ENCODE measurements around the gene ADGRG4. TPM values are rescaled to one million over a fixed set of nuclear protein-coding genes. Genes with fewer than 3 reads are reported as not detected.

The ADGRG4 gene
- total RNA-seq, 5 donors from 2014 or later (not counting 1 experiment from before 2014, with no cell fraction given), result not detected

GRCh38 chrX:136307471-136307870, 6.7 kb downstream of the ADGRG4 start:
- Histone ChIP-seq H3K4me3 (ENCODE audit: control insufficient read depth in 1 of 2, extremely low read depth in 1 of 2, low read length in 1 of 2) (no peak overlapping the region), H3K27ac (ENCODE audit: low read length) (no peak overlapping the region), H3K4me1 (ENCODE audit: control insufficient read depth in 1 of 2, extremely low read depth in 1 of 2, insufficient read depth in 2 of 2, low read length in 2 of 2) (no peaks in the 10 kb centered on the region), H3K27me3 (replicated peaks in 1 of 2; ENCODE audit: control insufficient read depth in 2 of 2, extremely low read depth in 1 of 2, insufficient read depth in 2 of 2, low read length in 1 of 2) (no peaks in the 10 kb centered on the region), H3K9me3 (no peaks in the 10 kb centered on the region), H3K36me3 (ENCODE audit: control insufficient read depth in 2 of 2, extremely low read depth in 1 of 2, insufficient read depth in 1 of 2, low read length in 1 of 2) (no peaks in the 10 kb centered on the region)
- no CpG with 5 or more reads among the region's 1 CpG for WGBS (ENCODE audit: insufficient coverage)
- no peak overlapping the region for H3K27ac Mint-ChIP-seq
- H3K4me1 Mint-ChIP-seq, result no peaks in the 10 kb centered on the region
- no peaks in the 10 kb centered on the region for H3K9me3 Mint-ChIP-seq
- no peaks in the 10 kb centered on the region for H3K36me3 Mint-ChIP-seq
- POLR2A ChIA-PET, result no interaction called here
- CTCF ChIA-PET, result no interaction called here
- no peak for DNase-seq
- H3K27me3 Mint-ChIP-seq, result peaks cover 0 to 43% of the 10 kb centered on the region in 2 donors
- ATAC-seq (replicated peaks in 1 of 4), result no peak
- H3K4me3 Mint-ChIP-seq, result no peak overlapping the region

GRCh38 chrX:136310411-136310810, 9.6 kb downstream of the ADGRG4 start:
- WGBS (ENCODE audit: insufficient coverage), result no CpG with 5 or more reads among the region's 2 CpGs
- ATAC-seq (replicated peaks in 1 of 4) (no peak), DNase-seq (no peak)
- H3K36me3 Mint-ChIP-seq, result no peaks in the 10 kb centered on the region
- no peaks in the 10 kb centered on the region for H3K9me3 Mint-ChIP-seq
- ChIA-PET CTCF (no interaction called here), POLR2A (no interaction called here)
- Histone ChIP-seq H3K27me3 (replicated peaks in 1 of 2; ENCODE audit: control insufficient read depth in 2 of 2, extremely low read depth in 1 of 2, insufficient read depth in 2 of 2, low read length in 1 of 2) (no peaks in the 10 kb centered on the region), H3K4me3 (ENCODE audit: control insufficient read depth in 1 of 2, extremely low read depth in 1 of 2, low read length in 1 of 2) (no peak overlapping the region), H3K9me3 (no peaks in the 10 kb centered on the region), H3K27ac (ENCODE audit: low read length) (no peak overlapping the region), H3K36me3 (ENCODE audit: control insufficient read depth in 2 of 2, extremely low read depth in 1 of 2, insufficient read depth in 1 of 2, low read length in 1 of 2) (no peaks in the 10 kb centered on the region), H3K4me1 (ENCODE audit: control insufficient read depth in 1 of 2, extremely low read depth in 1 of 2, insufficient read depth in 2 of 2, low read length in 2 of 2) (no peaks in the 10 kb centered on the region)
- no peak overlapping the region for H3K4me3 Mint-ChIP-seq
- H3K27me3 Mint-ChIP-seq, result peaks cover 0 to 36% of the 10 kb centered on the region in 2 donors
- no peaks in the 10 kb centered on the region for H3K4me1 Mint-ChIP-seq
- H3K27ac Mint-ChIP-seq, result no peak overlapping the region

- H3K4me1 ChIP-seq (ENCODE audit: control insufficient read depth in 1 of 2, extremely low read depth in 1 of 2, insufficient read depth in 2 of 2, low read length in 2 of 2), result no peaks in the 10 kb centered on the region
- Mint-ChIP-seq H3K27me3 (peaks cover 3 to 10% of the 10 kb centered on the region in 2 donors), H3K27ac (no peak overlapping the region), H3K9me3 (no peaks in the 10 kb centered on the region), H3K4me1 (no peaks in the 10 kb centered on the region), H3K4me3 (no peak overlapping the region), H3K36me3 (no peaks in the 10 kb centered on the region)
- WGBS (ENCODE audit: insufficient coverage), result no CpG with 5 or more reads among the region's 2 CpGs
- no peaks in the 10 kb centered on the region for H3K9me3 ChIP-seq
- ChIA-PET POLR2A (no interaction called here), CTCF (no interaction called here)
- no peak for DNase-seq
- H3K27ac ChIP-seq (ENCODE audit: low read length), result no peak overlapping the region
- no peak for ATAC-seq (replicated peaks in 1 of 4)
- H3K27me3 ChIP-seq (replicated peaks in 1 of 2; ENCODE audit: control insufficient read depth in 2 of 2, extremely low read depth in 1 of 2, insufficient read depth in 2 of 2, low read length in 1 of 2), result no peaks in the 10 kb centered on the region
- H3K36me3 ChIP-seq (ENCODE audit: control insufficient read depth in 2 of 2, extremely low read depth in 1 of 2, insufficient read depth in 1 of 2, low read length in 1 of 2), result no peaks in the 10 kb centered on the region
- H3K4me3 ChIP-seq (ENCODE audit: control insufficient read depth in 1 of 2, extremely low read depth in 1 of 2, low read length in 1 of 2), result no peak overlapping the region
Measured at GRCh38 chrX:136318156-136318555, 17.4 kb downstream of the ADGRG4 start.

GRCh38 chrX:136318895-136319597, 18.3 kb downstream of the ADGRG4 start:
- Mint-ChIP-seq H3K27me3 (peaks cover 3 to 11% of the 10 kb centered on the region in 2 donors), H3K4me1 (no peaks in the 10 kb centered on the region), H3K36me3 (no peaks in the 10 kb centered on the region), H3K4me3 (no peak overlapping the region), H3K9me3 (no peaks in the 10 kb centered on the region), H3K27ac (no peak overlapping the region)
- Histone ChIP-seq H3K4me3 (ENCODE audit: control insufficient read depth in 1 of 2, extremely low read depth in 1 of 2, low read length in 1 of 2) (no peak overlapping the region), H3K36me3 (ENCODE audit: control insufficient read depth in 2 of 2, extremely low read depth in 1 of 2, insufficient read depth in 1 of 2, low read length in 1 of 2) (no peaks in the 10 kb centered on the region), H3K4me1 (ENCODE audit: control insufficient read depth in 1 of 2, extremely low read depth in 1 of 2, insufficient read depth in 2 of 2, low read length in 2 of 2) (no peaks in the 10 kb centered on the region), H3K9me3 (no peaks in the 10 kb centered on the region), H3K27me3 (replicated peaks in 1 of 2; ENCODE audit: control insufficient read depth in 2 of 2, extremely low read depth in 1 of 2, insufficient read depth in 2 of 2, low read length in 1 of 2) (no peaks in the 10 kb centered on the region), H3K27ac (ENCODE audit: low read length) (no peak overlapping the region)
- ChIA-PET POLR2A (no interaction called here), CTCF (no interaction called here)
- ATAC-seq (replicated peaks in 1 of 4) (no peak), DNase-seq (no peak)
- WGBS (ENCODE audit: insufficient coverage), result 95% methylated on average over 2 of the region's 8 CpGs

GRCh38 chrX:136319600-136319999, 18.8 kb downstream of the ADGRG4 start:
- Mint-ChIP-seq H3K4me3 (no peak overlapping the region), H3K27ac (no peak overlapping the region), H3K9me3 (no peaks in the 10 kb centered on the region), H3K36me3 (no peaks in the 10 kb centered on the region), H3K27me3 (peaks cover 3 to 11% of the 10 kb centered on the region in 2 donors), H3K4me1 (no peaks in the 10 kb centered on the region)
- Histone ChIP-seq H3K4me1 (ENCODE audit: control insufficient read depth in 1 of 2, extremely low read depth in 1 of 2, insufficient read depth in 2 of 2, low read length in 2 of 2) (no peaks in the 10 kb centered on the region), H3K27ac (ENCODE audit: low read length) (no peak overlapping the region), H3K27me3 (replicated peaks in 1 of 2; ENCODE audit: control insufficient read depth in 2 of 2, extremely low read depth in 1 of 2, insufficient read depth in 2 of 2, low read length in 1 of 2) (no peaks in the 10 kb centered on the region), H3K9me3 (no peaks in the 10 kb centered on the region), H3K4me3 (ENCODE audit: control insufficient read depth in 1 of 2, extremely low read depth in 1 of 2, low read length in 1 of 2) (no peak overlapping the region), H3K36me3 (ENCODE audit: control insufficient read depth in 2 of 2, extremely low read depth in 1 of 2, insufficient read depth in 1 of 2, low read length in 1 of 2) (no peaks in the 10 kb centered on the region)
- ChIA-PET CTCF (no interaction called here), POLR2A (no interaction called here)
- DNase-seq (no peak), ATAC-seq (replicated peaks in 1 of 4) (no peak)

- POLR2A ChIA-PET, result no interaction called here
- Mint-ChIP-seq H3K27me3 (peaks cover 3 to 21% of the 10 kb centered on the region in 2 donors), H3K4me1 (peaks cover 0 to 4% (median 0%) of the 10 kb centered on the region in 3 donors), H3K36me3 (no peaks in the 10 kb centered on the region), H3K4me3 (no peak overlapping the region), H3K9me3 (no peaks in the 10 kb centered on the region), H3K27ac (no peak overlapping the region)
- no peaks in the 10 kb centered on the region for H3K9me3 ChIP-seq
- H3K36me3 ChIP-seq (ENCODE audit: control insufficient read depth in 2 of 2, extremely low read depth in 1 of 2, insufficient read depth in 1 of 2, low read length in 1 of 2), result no peaks in the 10 kb centered on the region
- H3K4me3 ChIP-seq (ENCODE audit: control insufficient read depth in 1 of 2, extremely low read depth in 1 of 2, low read length in 1 of 2), result no peak overlapping the region
- ATAC-seq (replicated peaks in 1 of 4) (no peak), DNase-seq (no peak)
- no peak overlapping the region for H3K27ac ChIP-seq (ENCODE audit: low read length)
- H3K27me3 ChIP-seq (replicated peaks in 1 of 2; ENCODE audit: control insufficient read depth in 2 of 2, extremely low read depth in 1 of 2, insufficient read depth in 2 of 2, low read length in 1 of 2), result no peaks in the 10 kb centered on the region
- no CpG with 5 or more reads among the region's 3 CpGs for WGBS (ENCODE audit: insufficient coverage)
- CTCF ChIA-PET, result no interaction called here
- H3K4me1 ChIP-seq (ENCODE audit: control insufficient read depth in 1 of 2, extremely low read depth in 1 of 2, insufficient read depth in 2 of 2, low read length in 2 of 2), result no peaks in the 10 kb centered on the region
Measured at GRCh38 chrX:136321532-136321931, 20.8 kb downstream of the ADGRG4 start.

GRCh38 chrX:136322064-136322463, 21.3 kb downstream of the ADGRG4 start:
- ATAC-seq (replicated peaks in 1 of 4) (no peak), DNase-seq (no peak)
- no CpG with 5 or more reads among the region's 2 CpGs for WGBS (ENCODE audit: insufficient coverage)
- Histone ChIP-seq H3K27ac (ENCODE audit: low read length) (no peak overlapping the region), H3K4me1 (ENCODE audit: control insufficient read depth in 1 of 2, extremely low read depth in 1 of 2, insufficient read depth in 2 of 2, low read length in 2 of 2) (no peaks in the 10 kb centered on the region), H3K9me3 (no peaks in the 10 kb centered on the region), H3K4me3 (ENCODE audit: control insufficient read depth in 1 of 2, extremely low read depth in 1 of 2, low read length in 1 of 2) (no peak overlapping the region), H3K36me3 (ENCODE audit: control insufficient read depth in 2 of 2, extremely low read depth in 1 of 2, insufficient read depth in 1 of 2, low read length in 1 of 2) (no peaks in the 10 kb centered on the region), H3K27me3 (replicated peaks in 1 of 2; ENCODE audit: control insufficient read depth in 2 of 2, extremely low read depth in 1 of 2, insufficient read depth in 2 of 2, low read length in 1 of 2) (no peaks in the 10 kb centered on the region)
- Mint-ChIP-seq H3K27ac (no peak overlapping the region), H3K4me1 (peaks cover 0 to 4% (median 0%) of the 10 kb centered on the region in 3 donors), H3K9me3 (no peaks in the 10 kb centered on the region), H3K27me3 (peaks cover 3 to 21% of the 10 kb centered on the region in 2 donors), H3K4me3 (no peak overlapping the region), H3K36me3 (no peaks in the 10 kb centered on the region)
- ChIA-PET CTCF (no interaction called here), POLR2A (no interaction called here)

Data from T-cell (primary cell).